ENCODE data around the gene DOK7.

- TF ChIP-seq ZFX (IDR thresholded peaks at IDR 0.05; ENCODE audit: borderline replicate concordance) (no peak), CTCF (IDR thresholded peaks at IDR 0.05) (no peak)
Measured at GRCh38 chr4:3518511-3518880, 55.4 kb downstream of the DOK7 start.

All from 22Rv1 (cell line).